Measurements from ENCODE around the gene IER2.

GRCh38 chr19:13129384-13129783 lies 20.8 kb upstream of the IER2 start:
- no peak for TF ChIP-seq POLR2A (IDR thresholded peaks at IDR 0.05)
- TF ChIP-seq CTCF (IDR thresholded peaks at IDR 0.05): no peak
